NCI-H146 (cell line): ENCODE measurements around the gene ASF1B.
"Not testable (repeated sequence)": the region's sequence is repeated elsewhere in the genome, so short reads cannot be mapped to it uniquely, and the experiment has no call there.

Experiments
- DNase-seq: peaks from one replicate; lab custom pipeline; 2025; lab: John Stamatoyannopoulos, UW

The ASF1B gene

DNA sequence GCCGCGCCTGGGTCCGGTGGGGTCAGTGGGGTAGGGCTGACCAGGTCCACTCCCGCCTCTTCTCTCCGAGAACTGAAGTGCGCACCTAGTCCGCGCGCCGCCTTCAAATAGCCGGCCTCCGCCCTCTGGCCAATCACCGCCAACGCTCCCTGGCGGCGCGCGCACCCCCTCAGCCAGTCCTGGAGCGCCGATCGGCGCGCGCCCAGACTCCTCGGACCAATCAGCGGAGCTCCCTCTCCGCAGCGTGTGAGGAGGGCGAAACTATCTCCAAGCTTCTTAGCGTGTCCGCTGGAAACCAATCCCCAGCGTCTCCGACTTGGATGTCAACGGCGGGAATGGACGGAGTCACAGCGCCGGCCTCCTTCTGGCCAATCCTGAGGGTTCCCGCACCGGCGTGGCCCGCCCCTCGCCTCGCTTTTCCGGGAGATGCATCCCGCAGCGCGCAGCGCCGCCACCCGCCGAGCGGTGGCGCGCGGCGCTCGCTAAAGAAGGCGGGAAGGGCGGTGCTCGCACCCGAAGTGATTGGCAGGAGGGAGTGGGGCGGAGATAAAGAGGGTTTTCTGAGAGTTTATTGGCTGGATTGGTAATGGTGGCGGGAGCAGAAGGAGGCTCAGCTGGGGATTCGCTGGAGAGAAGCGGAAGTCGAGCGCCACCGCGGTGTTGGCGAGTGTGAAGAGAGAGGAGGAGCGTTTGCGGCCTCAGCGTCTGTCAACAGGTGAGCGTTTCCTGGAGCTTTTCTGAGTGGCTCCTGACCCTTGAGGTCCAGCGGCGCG is at the start of gene ASF1B:
Gene ASF1B, minus strand, starts transcription at position 81 of the 773 bp plus-strand sequence. CDS start 133 bp downstream, outside the sequence.
- DNase-seq, result peak; percentile 100

DNA sequence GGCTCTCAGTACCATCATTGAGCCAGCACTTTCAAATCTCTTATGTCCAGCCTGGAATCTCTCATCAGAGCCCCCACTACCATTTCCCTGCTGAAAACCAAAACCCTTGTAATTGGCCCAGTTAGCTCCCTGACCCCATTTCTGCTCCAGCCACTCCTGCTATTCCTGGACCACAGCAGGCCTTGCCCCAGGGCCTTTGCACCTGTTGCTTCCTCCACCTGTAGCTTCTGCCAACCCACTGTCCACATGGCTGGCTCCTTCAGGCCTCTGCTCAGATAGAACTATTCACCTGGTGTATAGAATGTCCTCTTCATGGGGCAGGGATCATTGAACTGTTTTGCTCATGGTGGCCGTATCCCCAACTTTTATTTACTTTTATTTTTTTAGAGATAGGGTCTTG is 49.3 kb upstream of the ASF1B start:
- DNase-seq, result not testable (repeated sequence)

DNA sequence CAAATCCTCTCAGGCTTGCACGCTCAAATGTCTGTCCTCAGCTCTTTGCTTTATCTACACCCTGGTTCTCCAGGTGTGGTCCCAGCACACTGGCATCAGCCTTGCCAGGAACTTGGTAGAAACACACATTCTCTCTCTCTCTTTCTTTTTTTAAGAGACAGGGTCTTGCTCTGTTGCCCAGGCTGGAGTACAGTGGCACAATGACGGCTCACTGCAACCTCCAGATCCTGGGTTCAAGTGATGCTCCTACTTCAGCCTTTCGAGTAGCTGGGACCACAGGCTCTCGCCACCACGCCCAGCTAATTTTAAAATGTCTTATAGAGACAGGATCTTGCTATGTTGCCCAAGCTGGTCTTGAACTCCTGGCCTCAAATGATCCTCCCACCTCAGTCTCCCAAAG is 48.8 kb upstream of the ASF1B start:
- DNase-seq, result no peak

DNA sequence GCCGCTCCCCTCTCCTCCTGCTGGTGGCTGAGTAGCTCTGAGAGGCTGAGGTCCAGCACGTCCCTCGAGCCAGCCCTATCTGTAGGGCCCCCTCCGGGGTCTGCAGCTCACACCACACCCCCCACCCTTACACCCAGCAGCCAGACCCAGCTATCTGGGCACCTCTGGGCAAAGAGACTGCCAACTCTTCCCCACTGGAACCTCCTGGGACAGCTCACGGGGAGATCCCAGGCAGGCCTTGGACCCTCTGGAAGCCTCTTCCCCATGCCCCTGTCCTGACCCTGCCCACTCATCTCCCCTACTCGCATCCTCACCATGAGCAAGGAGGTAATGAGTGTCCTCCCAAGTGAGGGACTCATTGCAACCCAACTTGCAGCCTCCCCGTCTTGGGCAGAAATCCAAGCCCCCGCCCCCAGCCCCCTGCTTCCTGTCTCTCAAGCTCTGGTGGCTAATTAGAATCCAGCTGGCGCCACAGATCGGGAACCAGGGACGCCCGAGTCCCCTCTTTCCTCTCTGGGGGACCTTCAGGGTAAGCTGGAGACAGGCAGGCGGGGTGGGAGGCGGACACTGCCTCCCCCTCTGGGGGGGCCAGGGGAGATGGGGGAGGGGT is 47.5 kb upstream of the ASF1B start:
- no peak for DNase-seq

DNA sequence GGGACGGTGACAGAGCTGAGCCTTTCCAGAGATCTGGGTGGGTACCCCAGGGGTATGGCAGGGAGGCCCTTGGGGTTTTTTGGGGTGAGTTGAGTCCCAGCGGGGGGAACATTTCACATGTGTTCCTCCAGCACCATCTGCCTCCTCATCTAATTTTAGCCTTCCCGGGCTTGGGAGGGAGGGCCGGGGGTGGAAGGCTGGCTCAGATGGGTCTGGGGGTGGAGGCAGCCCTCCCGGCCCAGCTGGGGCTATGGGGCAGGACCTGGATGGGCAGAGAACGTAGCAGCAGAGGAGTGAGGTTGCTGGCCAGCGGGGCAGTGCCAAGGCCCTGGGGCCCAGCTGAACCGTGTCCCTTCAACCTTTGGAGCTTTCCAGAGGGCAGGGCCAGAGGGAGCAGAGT is 46.1 kb upstream of the ASF1B start:
- no peak for DNase-seq

DNA sequence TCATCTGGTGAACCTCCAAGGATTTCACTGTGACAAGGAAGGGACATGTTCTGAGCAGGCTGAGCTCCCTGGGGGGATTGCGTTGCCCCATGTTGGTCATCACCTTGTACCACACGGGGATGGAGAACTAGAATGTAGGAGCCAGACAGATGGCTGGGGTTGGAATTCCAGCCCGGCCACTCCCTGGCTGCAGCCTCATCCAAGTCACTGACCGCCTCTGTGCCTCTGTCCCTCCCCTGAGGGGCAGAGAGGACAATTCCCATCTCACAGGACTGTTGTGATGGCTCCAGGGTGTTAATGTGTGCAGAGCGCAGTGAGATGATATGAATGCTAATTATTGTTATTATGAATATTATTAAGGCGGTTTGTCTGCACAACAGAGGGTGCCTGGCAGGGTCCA is 45.5 kb upstream of the ASF1B start:
- DNase-seq, result no peak

DNA sequence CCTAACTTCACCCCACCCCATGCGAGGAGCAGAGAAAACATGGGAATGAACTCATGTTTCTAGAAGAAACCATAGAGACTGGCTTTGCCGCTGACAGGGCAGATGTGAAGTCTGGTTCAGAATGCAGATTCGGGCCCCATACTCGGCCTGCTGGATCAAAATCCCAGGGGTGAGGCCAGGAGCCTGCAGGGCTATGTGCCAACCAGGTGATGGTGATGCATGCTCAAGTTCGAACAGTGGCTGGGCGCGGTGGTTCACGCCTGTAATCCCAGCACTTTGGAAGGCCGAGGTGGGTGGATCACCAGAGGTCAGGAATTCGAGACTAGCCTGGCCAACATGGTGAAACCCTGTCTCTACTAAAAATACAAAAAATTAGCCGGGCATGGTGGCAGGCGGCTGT is 44.8 kb upstream of the ASF1B start:
- not testable (repeated sequence) for DNase-seq

DNA sequence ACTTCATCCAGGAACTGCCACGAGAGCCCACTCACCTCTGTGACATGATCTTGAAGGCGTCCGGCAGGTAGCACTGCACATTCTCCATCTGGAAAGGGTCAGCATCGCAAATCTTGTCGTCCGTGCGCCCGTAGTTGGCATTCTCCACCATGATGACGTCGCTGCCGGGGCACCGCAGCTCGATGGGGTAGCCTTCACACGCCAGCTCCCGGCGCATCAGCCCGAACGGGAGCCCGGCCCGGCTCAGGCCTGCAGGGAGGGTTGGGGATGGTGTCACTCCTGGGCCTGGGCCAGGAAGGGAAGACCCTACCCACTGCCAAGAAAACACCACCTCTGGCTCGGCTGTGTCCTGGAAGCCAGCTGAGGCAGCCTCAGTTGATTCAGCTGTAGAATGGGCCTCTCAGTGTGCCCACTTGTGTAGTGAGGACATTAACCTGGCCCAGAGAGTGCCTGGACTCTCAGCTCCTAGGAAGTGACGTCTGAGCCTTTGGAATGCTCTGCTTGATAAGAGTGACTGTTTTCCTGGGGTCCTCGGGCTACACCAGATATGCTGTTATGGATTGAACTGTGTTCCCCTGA is 41.2 kb upstream of the ASF1B start:
- DNase-seq, result no peak

DNA sequence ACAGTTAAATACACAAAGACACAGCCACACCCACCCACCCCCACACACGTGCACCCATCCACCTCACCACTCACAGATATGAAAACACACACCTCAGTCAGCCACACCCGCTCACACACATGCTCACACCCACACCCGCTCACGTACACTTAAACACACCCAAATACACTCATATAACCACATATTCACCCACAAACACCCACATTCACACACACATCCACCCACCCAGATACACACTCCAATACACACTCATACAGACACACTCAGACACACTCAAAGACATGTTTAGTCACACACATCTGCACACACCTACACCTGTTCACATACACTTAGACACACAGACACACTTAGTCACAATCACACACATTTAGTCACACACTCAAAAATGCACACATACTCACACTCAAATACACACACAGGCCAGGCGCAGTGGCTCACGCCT is 39.0 kb upstream of the ASF1B start:
- DNase-seq, result no peak

DNA sequence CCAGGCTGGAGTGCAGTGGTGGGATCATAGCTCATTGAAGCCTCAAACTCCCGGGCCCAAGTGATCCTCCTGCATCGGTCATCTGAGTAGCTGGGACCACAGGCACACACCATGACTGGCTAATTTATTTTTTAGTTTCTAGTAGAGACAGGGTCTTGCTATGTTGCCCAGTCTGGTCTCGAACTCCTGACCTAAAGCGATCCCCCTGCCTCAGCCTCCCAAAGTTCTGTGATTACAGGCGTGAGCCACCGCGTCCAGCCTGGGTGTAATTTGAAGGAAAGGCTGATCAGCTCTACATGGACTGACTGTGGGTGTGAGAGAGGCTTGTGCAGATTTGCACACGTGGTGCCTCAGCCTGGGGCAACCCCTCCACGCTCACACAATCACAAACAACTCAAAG is 38.5 kb upstream of the ASF1B start:
- DNase-seq, result no peak

DNA sequence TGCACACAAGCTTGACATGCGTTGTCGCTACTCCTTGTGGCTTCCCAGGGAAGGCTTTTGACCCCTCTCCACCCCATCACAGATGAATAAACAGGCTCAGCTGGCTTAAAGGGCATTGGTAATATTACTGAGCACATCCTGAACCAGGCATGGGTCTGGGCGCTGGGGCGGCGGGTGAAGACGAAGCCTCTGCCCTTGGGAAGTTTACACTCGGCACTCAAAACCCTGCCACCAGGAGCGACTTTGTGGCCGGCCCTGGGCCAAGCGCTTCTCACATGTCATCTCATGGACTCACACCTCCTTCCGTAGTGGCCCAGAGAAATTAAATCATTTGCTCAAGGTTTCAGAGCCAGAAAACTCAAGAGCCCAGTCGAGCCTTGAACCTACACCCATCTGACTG is 32.6 kb upstream of the ASF1B start:
- DNase-seq, result no peak

DNA sequence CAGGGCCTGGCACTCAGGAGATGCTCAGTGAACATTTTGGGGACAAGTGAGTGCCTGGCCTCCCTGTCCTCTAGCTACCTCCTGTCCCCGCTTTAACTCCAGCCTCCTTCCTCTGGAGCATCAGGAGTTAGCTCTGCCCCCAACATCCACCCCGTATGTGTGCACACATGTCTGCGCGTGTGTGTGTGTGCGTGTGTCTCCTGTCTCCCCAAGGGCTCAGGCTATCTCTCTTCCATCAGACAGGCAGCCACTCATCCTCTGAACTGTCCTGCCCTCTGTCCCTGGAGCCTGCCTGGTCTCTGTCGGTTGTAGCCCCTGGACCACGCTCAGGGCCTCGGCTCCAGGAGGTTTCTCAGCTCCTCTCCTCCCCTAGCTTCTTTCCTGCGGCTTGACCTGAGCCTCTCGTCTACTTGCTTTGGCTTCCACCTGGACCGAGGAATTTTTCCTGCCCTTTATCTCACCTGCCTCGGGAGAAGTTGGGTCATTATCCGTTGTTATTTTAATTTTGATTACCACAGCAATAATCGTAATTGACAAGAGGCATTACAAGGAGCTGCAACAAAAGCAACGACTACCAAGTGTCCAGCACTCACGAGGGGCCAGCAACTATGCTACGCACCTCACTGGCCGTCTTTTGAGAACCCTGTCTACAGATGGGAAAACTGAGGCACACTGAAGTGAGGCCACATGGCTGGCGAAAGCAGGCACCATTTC is 32.0 kb upstream of the ASF1B start:
- no peak for DNase-seq

DNA sequence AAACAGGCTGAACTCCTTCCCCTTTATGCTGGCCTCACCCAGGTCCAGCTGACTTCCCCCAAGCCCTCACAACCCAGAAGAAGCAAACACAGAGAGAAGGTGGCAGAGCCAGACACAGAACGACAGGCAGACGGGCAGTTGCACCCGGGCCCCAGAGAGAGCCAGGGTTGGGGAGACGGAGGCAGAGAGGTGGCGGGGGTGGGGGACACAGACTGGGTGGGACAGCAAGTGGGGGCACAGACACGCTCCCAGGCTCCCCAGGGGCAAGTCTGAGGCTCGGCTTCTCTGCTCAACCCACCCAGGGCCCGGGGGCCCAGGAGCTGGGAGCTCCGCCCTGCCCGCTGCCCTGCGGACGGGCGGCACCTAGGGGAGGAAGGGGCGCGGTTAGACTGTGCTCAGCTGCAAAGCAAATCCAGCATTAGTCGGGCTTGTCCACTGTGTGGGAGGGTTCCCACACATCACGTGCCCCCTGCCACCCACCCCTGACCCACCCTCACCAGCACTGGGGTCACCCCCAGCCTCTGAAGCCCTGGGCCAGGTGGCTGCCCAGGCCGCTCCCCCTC is 31.3 kb upstream of the ASF1B start:
- DNase-seq, result no peak

DNA sequence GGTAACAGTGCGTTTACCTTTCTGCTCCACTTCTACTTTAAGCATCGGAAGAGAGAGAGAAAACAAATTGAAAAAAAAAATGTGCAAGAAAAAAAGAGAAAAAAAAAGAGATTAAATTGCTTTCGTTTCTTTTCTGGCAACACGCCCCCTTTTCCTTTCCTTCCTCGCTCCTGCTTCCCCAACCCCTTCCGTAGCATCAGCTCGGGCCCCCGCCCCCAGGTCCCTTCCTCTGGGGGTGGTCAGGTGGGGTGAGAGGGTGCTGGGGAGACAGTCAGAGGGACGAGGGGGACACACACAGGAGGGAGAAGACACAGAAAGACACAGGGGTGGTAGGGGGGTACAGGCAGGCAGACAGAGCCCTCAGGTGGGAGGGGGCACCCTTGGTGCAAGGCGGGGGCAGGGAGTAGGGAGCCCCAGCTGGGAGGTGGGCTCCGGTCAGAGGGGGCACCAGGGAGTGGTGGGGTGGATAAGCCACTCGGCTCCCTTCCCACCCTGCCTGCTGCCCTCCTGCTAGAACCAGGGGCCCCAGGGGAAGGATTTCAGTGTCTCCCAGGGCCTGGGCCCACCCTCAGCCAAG is 30.7 kb upstream of the ASF1B start:
- DNase-seq, result no peak

DNA sequence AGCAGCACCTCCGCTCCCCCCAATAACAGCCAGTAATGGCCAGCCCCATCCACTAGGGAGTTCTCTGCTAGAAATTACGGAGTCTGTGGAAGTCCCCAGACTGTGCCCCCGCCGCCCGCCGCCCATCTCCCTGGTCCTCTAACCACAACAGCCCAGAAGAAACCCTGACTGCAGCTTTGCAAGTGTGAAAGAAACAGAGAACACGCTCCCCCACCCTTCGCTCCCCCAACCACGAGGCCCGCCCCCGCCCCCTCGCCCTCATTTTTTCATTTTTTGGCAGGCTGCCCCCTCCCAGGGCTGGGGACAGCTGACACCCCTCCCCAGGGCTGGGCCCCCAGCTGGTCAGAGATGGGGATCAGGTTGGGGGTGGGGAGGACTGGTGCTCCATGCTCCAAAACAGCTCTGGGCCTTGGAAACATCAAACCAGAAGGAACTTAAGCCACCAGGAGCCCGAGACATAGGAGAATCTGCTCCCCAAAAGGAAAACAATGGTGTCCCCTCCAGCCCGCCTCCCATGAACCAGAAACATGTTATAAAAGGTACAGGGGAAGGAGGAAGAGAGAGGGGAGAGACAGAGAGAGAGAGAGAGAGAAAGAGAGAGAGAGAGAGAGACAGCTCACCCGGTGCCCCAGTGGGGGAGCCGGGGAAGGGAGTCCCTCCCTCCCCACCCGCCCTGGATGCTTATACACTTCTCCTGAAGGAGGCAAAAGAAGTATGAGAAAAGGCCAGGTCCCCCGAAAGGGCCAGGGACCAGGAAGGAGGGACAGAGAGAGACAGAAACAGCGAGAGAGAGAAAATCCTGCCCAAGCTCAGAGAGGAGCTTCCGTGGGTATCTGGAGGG is 29.8 kb upstream of the ASF1B start:
- DNase-seq, result no peak

DNA sequence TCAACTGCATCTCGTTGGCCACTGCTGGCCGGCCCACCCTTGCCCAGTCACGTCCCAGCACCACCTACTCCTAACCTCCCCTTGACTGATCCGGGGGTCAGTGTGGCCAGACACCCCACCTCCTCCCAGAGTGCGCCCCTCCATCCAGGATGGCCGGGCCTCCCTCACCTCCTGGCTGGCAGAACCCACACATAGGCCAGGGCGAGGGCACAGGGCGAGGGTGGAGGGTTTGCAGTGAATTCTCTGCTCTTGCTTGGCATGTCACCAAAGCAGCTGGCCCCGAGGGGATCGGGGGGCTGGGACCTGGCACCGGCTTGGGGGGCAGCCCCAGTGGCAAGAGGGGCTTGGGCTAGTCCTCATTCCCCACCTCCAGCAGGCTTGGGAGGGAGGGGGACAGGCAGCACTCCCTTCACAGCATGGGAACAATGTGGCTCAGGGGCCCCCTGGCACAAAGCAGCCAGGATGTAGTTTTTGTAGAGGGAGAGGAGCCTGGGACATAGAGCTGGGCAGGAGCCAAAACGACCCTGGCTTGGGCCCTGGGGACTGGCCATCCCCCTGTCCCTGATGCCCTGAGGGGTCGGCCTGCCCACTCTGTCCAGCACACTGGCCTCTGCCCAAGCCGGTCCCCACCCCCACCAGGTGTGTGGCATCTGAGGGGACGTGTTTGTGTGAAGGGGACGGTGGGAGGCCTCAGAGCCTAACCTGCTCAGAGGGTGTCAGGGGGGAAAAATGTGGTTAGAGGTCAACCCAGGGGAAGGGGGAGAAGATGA is 28.5 kb upstream of the ASF1B start:
- no peak for DNase-seq

DNA sequence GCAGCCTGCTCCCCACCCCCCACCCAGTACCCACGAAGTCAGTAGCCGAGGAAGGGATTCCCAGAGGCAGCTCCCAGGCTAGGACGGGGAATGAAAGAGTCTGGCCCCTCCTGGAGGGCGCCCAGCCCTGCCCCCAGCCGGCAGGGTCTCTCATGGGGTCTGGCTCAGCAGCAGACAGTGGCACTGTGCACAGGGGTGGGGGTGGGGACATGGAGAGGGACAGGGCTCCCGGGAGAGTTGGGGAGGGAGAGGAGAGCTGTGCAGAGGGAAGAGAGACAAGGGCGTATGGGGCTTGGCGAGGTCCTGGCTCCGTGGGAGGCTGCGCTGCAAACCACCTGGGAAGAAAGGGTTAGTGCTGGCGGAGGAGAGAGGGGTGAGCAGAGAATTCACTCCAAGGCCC is 27.7 kb upstream of the ASF1B start:
- no peak for DNase-seq

DNA sequence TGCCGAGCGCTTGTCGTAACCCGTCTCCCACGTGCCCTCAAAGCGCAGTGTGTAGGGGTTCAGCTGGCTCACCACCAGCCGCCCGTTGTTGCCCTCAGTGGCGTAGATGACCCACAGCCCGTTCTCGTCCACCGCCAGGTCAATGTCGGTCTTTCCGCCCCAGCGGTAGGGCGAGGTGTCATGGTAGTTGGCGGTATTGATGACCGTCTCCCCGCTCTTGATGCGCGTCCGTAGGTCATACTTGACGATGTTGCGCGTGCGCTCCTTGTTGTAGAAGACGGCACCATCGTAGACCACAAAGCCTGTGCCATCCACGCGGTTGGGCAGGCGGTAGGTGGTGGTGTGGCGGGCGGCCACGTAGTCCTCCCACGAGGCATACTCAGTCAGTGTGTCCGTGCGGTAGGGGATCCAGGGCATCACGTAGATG is 26.5 kb upstream of the ASF1B start:
- DNase-seq, result no peak

DNA sequence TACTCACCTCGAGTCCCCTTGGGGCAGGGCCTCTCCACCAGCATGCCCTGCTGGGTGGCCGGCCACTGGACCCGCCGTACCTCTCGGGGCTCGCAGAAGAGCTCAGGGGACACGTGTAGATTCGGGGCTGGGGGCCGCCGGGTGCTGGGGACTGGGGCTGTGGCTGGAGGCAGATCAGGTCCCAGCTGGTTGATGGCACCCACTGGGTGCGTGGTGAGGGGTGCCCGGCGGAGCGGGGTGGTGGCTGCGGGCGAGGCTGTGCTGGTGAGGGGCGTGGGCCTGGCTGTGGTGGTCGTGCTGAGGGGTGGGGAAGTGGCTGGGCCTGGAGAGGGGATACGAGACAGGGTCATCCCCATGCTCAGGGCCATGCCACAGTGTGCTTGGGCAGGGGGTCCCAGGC is 24.9 kb upstream of the ASF1B start:
- DNase-seq, result no peak

DNA sequence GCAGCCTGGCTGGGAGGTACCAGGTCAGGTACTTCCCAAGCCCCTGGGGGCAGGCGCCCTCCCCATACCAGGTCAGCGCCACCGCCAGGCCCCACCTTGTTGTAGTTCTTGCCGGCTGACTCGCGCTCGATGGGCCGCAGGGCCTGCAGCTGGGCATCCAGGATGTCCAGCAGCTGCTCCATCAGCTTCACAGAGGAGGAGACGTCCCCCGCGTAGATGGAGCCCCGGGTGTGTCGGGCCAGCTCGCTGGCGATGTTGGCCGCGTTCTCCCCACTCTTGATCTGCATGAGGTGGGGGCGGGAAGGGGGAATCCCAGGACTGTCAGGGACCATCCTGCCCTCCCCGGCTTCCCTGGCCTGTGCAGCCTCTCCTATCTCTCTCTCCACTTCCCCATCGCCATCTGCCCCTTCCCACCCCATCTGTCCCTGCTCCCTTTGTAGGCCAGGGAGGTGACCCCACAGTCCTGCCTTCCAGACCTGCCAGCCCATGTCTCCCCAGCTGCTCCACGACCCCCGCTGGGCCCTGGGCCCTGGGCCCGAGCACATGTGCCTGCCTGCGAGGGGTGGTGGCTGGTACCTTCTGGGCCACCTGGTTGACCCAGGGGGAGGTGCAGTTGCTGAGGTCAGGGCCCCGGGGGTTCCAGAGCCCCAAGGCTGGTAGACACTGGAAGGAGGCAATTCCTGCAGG is 23.8 kb upstream of the ASF1B start:
- DNase-seq, result no peak
